ENCODE data around the gene KCNJ10.

Gene KCNJ10

DNA sequence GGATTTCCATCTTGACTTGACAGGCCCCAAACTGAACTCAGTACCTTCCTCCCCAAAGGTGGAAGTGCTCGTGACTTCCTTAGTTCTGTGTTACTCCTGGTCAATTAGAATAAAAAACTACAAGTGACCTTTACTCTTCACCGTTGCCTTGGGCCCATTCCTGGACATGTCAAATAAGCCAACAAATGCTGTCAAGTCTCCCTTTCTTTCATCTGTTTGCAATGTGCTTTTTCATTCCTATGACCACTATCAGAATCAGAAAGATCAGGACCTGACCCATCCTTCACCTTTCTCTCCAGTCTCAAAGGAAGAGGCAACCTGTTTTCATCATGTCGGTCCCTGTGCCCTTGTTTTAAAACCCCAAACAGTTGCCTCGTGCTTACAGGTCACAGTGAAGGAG, 4.9 kb upstream of the KCNJ10 start:
- H3K27ac ChIP-seq: no peak overlapping the region
- TF ChIP-seq, protein P1, sequence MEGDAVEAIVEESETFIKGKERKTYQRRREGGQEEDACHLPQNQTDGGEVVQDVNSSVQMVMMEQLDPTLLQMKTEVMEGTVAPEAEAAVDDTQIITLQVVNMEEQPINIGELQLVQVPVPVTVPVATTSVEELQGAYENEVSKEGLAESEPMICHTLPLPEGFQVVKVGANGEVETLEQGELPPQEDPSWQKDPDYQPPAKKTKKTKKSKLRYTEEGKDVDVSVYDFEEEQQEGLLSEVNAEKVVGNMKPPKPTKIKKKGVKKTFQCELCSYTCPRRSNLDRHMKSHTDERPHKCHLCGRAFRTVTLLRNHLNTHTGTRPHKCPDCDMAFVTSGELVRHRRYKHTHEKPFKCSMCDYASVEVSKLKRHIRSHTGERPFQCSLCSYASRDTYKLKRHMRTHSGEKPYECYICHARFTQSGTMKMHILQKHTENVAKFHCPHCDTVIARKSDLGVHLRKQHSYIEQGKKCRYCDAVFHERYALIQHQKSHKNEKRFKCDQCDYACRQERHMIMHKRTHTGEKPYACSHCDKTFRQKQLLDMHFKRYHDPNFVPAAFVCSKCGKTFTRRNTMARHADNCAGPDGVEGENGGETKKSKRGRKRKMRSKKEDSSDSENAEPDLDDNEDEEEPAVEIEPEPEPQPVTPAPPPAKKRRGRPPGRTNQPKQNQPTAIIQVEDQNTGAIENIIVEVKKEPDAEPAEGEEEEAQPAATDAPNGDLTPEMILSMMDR (conservative IDR thresholded peaks at IDR 0.05): no peak

DNA sequence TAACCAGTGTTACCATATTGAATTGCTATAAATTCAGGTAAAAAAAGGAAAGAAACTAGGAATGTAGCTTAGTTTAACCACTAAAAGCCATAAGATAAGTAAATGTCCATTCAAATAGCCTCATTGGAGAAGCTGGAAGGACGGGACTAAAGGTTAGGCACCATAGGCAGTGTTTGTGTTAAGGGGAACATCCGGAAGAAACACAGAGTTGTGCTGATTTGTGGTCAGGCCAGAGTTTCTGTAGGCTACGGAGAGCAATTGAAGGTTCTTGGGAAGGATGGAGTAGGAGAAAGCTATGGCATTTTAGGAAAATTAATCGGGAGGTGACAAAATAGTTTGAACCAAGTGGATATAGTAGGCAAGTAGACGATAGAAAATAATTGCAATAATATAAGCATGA, 1.3 kb upstream of the KCNJ10 start:
- H3K27ac ChIP-seq: no peak overlapping the region
- TF ChIP-seq, protein P1 (conservative IDR thresholded peaks at IDR 0.05): no peak

DNA sequence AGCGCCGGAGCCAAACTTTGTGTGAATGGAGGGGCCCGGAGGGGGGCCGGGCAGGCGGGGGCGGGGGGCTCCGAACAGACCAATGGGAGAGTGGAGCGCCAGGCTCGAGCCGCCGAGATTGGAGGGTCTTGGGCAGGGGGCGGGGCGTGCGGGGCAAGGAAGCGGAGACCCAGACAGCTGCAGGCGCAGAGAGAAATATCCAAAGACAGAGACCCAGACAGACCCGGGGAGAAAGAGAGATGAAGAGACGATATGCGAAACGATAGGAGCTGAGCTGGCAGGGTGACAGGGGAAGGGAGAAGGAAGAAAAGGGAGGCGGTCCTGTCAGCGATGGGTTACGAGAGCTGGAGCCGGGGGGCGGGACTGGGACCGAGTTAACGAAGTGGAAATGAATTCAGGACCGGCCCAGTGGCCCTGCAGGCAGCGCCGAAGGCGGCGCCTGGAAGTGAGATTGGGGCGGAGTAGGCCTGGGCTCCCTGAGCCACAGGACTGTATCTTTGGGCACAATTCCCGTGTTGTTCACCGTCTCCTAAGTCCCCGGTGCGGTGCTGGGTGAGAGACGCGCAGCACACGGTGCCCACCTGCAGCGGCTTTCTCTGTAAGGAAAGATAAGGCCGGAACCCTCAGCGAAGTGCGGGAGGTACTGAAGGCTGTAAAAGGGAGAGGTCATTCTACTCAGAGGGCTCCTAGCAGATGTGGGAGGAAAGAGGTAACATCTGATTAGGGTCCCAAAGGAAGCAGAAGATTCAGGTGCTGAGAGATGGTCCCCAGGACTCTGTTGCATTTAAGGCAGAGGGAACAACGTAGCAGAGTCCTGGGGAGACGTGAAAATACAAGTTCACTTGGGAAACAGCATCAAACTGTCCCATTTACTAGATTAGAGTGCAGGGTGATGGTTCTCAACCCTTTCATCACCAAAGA, 543 bp upstream of the KCNJ10 start:
- TF ChIP-seq, protein P1 (conservative IDR thresholded peaks at IDR 0.05): no peak

DNA sequence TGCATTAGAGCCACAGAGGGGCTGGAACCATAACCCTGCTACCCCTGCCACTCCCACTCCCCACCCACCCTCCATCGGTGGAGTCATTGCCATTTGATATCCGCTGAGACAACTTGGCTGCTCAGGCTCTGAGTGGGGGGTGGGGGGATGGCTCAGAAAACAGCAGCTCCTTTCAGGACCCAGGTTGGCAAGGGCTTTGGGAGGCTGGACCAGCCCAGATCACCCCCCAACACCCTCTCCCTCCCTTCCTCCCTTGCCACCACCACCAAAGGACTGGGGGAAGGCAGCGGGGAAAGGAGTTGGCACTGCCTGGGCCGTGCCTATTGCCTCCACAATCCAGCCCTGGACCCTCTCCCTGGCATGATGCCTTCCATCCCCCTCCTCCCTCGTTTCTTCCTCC, 1.7 kb downstream of the KCNJ10 start:
- H3K27ac ChIP-seq: no peak overlapping the region
- TF ChIP-seq, protein P1 (conservative IDR thresholded peaks at IDR 0.05): no peak

More for the DNA sequence above, 543 bp upstream of the KCNJ10 start:
- H3K27ac ChIP-seq: peak overlapping the region; percentile 37; the same call in 1 of the 2 replicates

DNA sequence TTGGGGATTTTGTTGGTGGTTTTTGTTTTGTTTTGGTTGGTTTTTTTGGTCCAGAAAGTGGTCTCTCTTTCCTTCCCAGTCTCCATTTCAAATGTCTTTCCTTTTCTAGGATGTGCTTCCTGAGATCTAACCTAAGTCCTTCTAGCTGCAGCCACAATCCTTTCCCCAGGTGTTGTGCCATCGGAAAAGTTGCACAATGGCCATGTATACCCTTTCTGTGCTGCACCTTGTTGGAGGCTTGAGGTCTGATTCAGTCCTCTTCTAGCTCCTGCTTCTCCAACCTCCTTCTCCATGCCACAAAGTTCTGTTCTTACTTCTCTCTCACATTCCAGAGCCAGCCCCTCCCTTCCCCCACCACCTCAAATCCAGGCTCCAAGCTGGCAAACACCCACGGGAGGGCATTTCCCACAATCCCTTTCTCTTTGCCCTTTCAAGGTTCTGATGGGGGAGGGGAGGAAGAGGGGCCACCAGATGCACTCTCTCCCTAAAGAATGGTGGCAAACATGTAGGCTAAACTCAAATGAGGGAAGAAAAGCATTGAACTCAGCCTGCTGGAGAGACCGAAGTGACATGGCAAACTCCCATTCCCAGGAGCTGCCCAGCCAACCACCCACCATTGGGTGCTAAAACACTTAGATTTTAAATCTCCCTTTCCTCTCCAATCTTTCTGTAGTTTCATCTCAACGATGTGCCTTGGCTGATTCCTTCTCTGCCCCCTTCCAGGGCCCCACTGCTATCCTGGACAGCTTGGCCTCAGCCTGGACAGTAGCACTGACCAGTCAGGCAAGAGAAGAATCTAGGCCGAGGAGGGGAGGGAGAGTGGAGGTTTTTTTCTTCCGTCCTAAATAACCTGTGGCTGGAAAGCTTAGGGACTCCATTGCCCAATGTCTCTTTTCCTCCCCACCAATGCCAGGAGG, 2.9 kb downstream of the KCNJ10 start:
- H3K27ac ChIP-seq: no peak overlapping the region
- TF ChIP-seq, protein P1 (conservative IDR thresholded peaks at IDR 0.05): no peak

DNA sequence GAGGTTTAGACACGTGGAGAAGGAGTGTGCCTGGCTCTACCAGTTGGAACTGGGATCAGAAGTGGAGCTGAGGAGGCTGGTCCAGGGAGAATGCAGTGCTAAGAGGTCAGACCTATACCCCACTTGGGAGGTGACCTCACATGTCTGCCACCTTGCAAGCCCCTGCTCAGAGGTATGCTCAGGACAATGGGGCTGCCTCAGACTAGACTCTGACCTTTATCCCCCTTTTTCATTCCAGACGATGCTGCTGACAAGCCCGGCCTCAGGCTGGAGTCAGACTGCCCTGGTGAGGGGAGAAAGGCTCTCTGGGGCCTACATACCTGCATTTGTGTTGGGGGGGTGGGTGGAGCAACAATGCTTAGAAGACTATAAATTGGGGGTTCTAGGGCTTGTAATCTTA, 5.2 kb downstream of the KCNJ10 start:
- no peak overlapping the region for H3K27ac ChIP-seq
- TF ChIP-seq, protein P1 (conservative IDR thresholded peaks at IDR 0.05): no peak

DNA sequence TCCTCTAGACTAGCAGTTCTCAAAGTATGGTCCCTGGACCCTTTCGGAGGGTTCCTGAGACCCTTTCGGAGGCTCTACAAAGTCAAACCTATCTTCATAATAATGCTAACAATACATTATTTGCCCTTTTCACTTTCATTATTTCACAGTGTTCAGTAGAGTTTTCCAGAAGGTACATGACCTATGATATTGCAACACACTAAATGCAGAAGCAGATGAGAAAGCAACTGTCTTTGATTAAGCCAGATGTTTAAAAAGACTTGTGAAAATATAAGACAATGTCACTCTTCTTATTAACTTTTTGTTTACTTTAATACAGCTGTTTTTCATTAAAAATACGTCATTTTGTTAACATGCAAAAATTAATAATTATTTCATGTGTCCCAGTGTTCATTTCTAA, 5.8 kb downstream of the KCNJ10 start:
- TF ChIP-seq, protein P1 (conservative IDR thresholded peaks at IDR 0.05): no peak
- H3K27ac ChIP-seq: no peak overlapping the region

Data from VCaP (cell line).